Breast epithelium (tissue), 4 donors: ENCODE data around the gene NKX6-2. TPM values are rescaled to one million over a fixed set of nuclear protein-coding genes. Genes with fewer than 3 reads are reported as not detected.
A peak's percentile ranks its signal among the peaks of the same experiment; 100 is the strongest.

Source experiments
- DNase-seq, 2 donors: peaks; one replicate each; pipeline ENCODE4 v3.0.0-alpha.2; 2019; ENCODE audit warnings: low spot score in 2 of 2
- H3K27ac ChIP-seq, 2 donors: fragments of 200-600 bp; sonication (generic) in 1 of 2; one replicate each; pipeline ENCODE4 v1.5.1; 2016 to 2019; ENCODE audit warnings: mild to moderate bottlenecking in 1 of 2
- H3K27me3 ChIP-seq, 2 donors: fragments of 200-600 bp; sonication (generic) in 1 of 2; one replicate each; pipeline versions ENCODE4 v1.5.1 to v1.6.0; 2017 to 2019; ENCODE audit warnings: control low read depth in 1 of 2, mild to moderate bottlenecking in 1 of 2
- H3K36me3 ChIP-seq: fragments of 200-600 bp; one replicate; pipeline ENCODE4 v1.5.1; 2019
- H3K4me1 ChIP-seq, 2 donors: fragments of 200-600 bp; sonication (generic); one replicate each; pipeline ENCODE4 v1.5.1; 2016 to 2019; ENCODE audit warnings: control low read depth in 1 of 2
- H3K4me3 ChIP-seq, 3 donors: fragments of 200-600 bp; sonication (generic); 1 replicate in 2 of 3; 2 replicates in 1 of 3; pipeline ENCODE4 v1.5.1; 2016 to 2019; ENCODE audit warnings: mild to moderate bottlenecking in 3 of 3, moderate library complexity in 2 of 3
- H3K9me3 ChIP-seq, 2 donors: fragments of 200-600 bp; sonication (generic) in 1 of 2; one replicate each; pipeline ENCODE4 v1.5.1; 2016 to 2019; ENCODE audit warnings: control low read depth in 1 of 2
- CTCF ChIP-seq, 3 donors: fragments of 450-650 bp; IDR thresholded peaks; one replicate each; pipeline ENCODE4 v1.5.1; 2016 to 2017; ENCODE audit warnings: antibody characterized with exemption in 3 of 3, mild to moderate bottlenecking in 3 of 3, moderate library complexity in 3 of 3
- POLR2A ChIP-seq: fragments of 450-650 bp; IDR thresholded peaks from one replicate; pipeline ENCODE4 v1.6.1; 2016; ENCODE audit warnings: antibody characterized with exemption, mild to moderate bottlenecking, moderate library complexity
- POLR2AphosphoS5 ChIP-seq, 3 donors: sonication (generic); formaldehyde crosslinking; IDR thresholded peaks; one replicate each; pipeline ENCODE4 v1.6.1; 2017; ENCODE audit warnings: antibody characterized with exemption in 3 of 3
- intact Hi-C: fragments of 100-400 bp; cut with DNase I; formaldehyde crosslinking; loops from one replicate; pipeline ENCODE4 v1.15.1; 2023; ENCODE audit warnings: low total_unique reads
- total RNA-seq, 3 donors: library from RNA; depleted of rRNA; stranded (reverse); fragments of >200 nt; gene quantifications; one replicate each; pipeline ENCODE4 v1.1.0, GENCODE V29; 2016

NKX6-2 gene
- not detected for total RNA-seq

GRCh38 chr10:132785723-132786475 is at the start of gene NKX6-2:
Gene NKX6-2, minus strand, starts transcription at chr10:132786147. Its CDS starts 199 bp downstream, at chr10:132785948.
- peaks cover 13 to 17% of the 10 kb centered on the region in 2 donors for H3K9me3 ChIP-seq

GRCh38 chr10:132834891-132835847 is 49.2 kb upstream of the NKX6-2 start:
- DNase-seq = peak in 1 of 2 donors; percentile 37
- Histone ChIP-seq H3K27me3 (peaks cover 10 to 55% of the 10 kb centered on the region in 2 donors), H3K36me3 (no peaks in the 10 kb centered on the region), H3K4me3 (no peak overlapping the region), H3K4me1 (no peaks in the 10 kb centered on the region), H3K27ac (no peak overlapping the region), H3K9me3 (no peaks in the 10 kb centered on the region)
- no peak for TF ChIP-seq POLR2A
- TF ChIP-seq CTCF (IDR thresholded peaks at IDR 0.05) = no peak
- no peak for TF ChIP-seq POLR2AphosphoS5 (IDR thresholded peaks at IDR 0.05)
- intact Hi-C loops = no loop called here

More at GRCh38 chr10:132785723-132786475, at the start of gene NKX6-2:
- DNase-seq = no peak
- Histone ChIP-seq H3K4me3 (peak within 1 kb of the TSS in 2 of 3 donors; percentile 10 to 49), H3K4me1 (no peaks in the 10 kb centered on the region), H3K27ac (no peak within 1 kb of the TSS), H3K27me3 (peaks cover 6 to 72% of the 10 kb centered on the region in 2 donors), H3K36me3 (no peaks in the 10 kb centered on the region)
- intact Hi-C loops = no loop called here
- TF ChIP-seq POLR2AphosphoS5 (IDR thresholded peaks at IDR 0.05) (no peak), CTCF (IDR thresholded peaks at IDR 0.05) (no peak), POLR2A (no peak)

- no peak for TF ChIP-seq POLR2A
- TF ChIP-seq CTCF (IDR thresholded peaks at IDR 0.05) = no peak
- no peak for TF ChIP-seq POLR2AphosphoS5 (IDR thresholded peaks at IDR 0.05)
- Histone ChIP-seq H3K4me3 (no peak overlapping the region), H3K9me3 (no peaks in the 10 kb centered on the region), H3K27ac (no peak overlapping the region), H3K4me1 (no peaks in the 10 kb centered on the region), H3K27me3 (peaks cover 10 to 52% of the 10 kb centered on the region in 2 donors), H3K36me3 (no peaks in the 10 kb centered on the region)
- intact Hi-C loops = no loop called here
- no peak for DNase-seq
These were observed 48.4 kb upstream of the NKX6-2 start for GRCh38 chr10:132834311-132834761.

- intact Hi-C loops = no loop called here
- Histone ChIP-seq H3K4me1 (no peaks in the 10 kb centered on the region), H3K27me3 (peaks cover 10 to 44% of the 10 kb centered on the region in 2 donors), H3K36me3 (no peaks in the 10 kb centered on the region), H3K27ac (no peak overlapping the region), H3K9me3 (no peaks in the 10 kb centered on the region), H3K4me3 (no peak overlapping the region)
- no peak for TF ChIP-seq POLR2AphosphoS5 (IDR thresholded peaks at IDR 0.05)
- TF ChIP-seq CTCF (IDR thresholded peaks at IDR 0.05) = no peak
- TF ChIP-seq POLR2A = no peak
- DNase-seq = peak in 1 of 2 donors; percentile 46
These were observed 47.6 kb upstream of the NKX6-2 start for GRCh38 chr10:132833421-132834111.
